Spleen (tissue), 11 donors: Measurements from ENCODE around the gene SHH. TPM values are rescaled to one million over a fixed set of nuclear protein-coding genes. Genes with fewer than 3 reads are reported as not detected.
A peak's percentile ranks its signal among the peaks of the same experiment; 100 is the strongest.

Experiments used
- DNase-seq: peaks from one replicate; pipeline ENCODE4 v3.0.0-alpha.2; 2020
- H3K27ac ChIP-seq, 8 donors: fragments of 200-600 bp; sonication (generic) in 7 of 8; 1 replicate in 4 of 8; 2 replicates in 4 of 8; pipeline versions ENCODE4 v1.5.0 to v1.8.0; 2016 to 2021; ENCODE audit warnings: inconsistent platforms in 4 of 8, mild to moderate bottlenecking in 4 of 8, moderate library complexity in 1 of 8
- H3K27me3 ChIP-seq, 7 donors: fragments of 200-600 bp; sonication (generic) in 6 of 7; replicated peaks in 1 of 7; 1 replicate in 4 of 7; 2 replicates in 3 of 7; pipeline versions ENCODE4 v1.5.0 to v1.8.0; 2016 to 2021; ENCODE audit warnings: inconsistent platforms in 3 of 7, mild to moderate bottlenecking in 1 of 7
- H3K36me3 ChIP-seq, 6 donors: fragments of 200-600 bp; sonication (generic) in 5 of 6; 1 replicate in 4 of 6; 2 replicates in 2 of 6; pipeline versions ENCODE4 v1.5.0 to v1.8.0; 2016 to 2021; ENCODE audit warnings: inconsistent platforms in 2 of 6
- H3K4me1 ChIP-seq, 6 donors: fragments of 200-600 bp; sonication (generic) in 5 of 6; 1 replicate in 3 of 6; 2 replicates in 3 of 6; pipeline versions ENCODE4 v1.5.0 to v1.8.0; 2016 to 2021; ENCODE audit warnings: inconsistent platforms in 3 of 6
- H3K4me3 ChIP-seq, 8 donors: fragments of 200-600 bp; sonication (generic) in 7 of 8; 1 replicate in 4 of 8; 2 replicates in 4 of 8; pipeline versions ENCODE4 v1.5.0 to v1.8.0; 2016 to 2021; ENCODE audit warnings: inconsistent platforms in 4 of 8, mild to moderate bottlenecking in 4 of 8, moderate library complexity in 2 of 8
- H3K9me3 ChIP-seq, 8 donors: fragments of 200-600 bp; sonication (generic) in 7 of 8; 1 replicate in 4 of 8; 2 replicates in 4 of 8; pipeline versions ENCODE4 v1.5.0 to v1.8.0; 2016 to 2021; ENCODE audit warnings: inconsistent platforms in 4 of 8
- POLR2A ChIP-seq, 3 donors: fragments of 450-650 bp; IDR thresholded peaks; one replicate each; pipeline ENCODE4 v1.5.1; 2017; ENCODE audit warnings: antibody characterized with exemption in 3 of 3, mild to moderate bottlenecking in 1 of 3
- POLR2AphosphoS5 ChIP-seq, 3 donors: sonication (generic); formaldehyde crosslinking; IDR thresholded peaks; one replicate each; pipeline ENCODE4 v1.5.1; 2017; ENCODE audit warnings: antibody characterized with exemption in 3 of 3
- WGBS, 5 donors: extraction: QIAGEN DNeasy Blood & Tissue Kit in 3 of 5; methylation state at CpG; one replicate each; pipeline versions ENCODE4 v1.1.5 to v1.1.7; 2013 to 2018; 5-methylcytosine and 5-hydroxymethylcytosine counted together
- intact Hi-C: fragments of 100-400 bp; cut with DNase I; formaldehyde crosslinking; loops from one replicate; pipeline ENCODE4 v1.15.0; 2023; ENCODE audit warnings: low total_unique reads
- polyA plus RNA-seq, 3 donors: library from polyadenylated mRNA; stranded (reverse); fragments of 200-250 nt; gene quantifications; one replicate each; pipeline ENCODE4 v1.2.1, GENCODE V29; 2013
- total RNA-seq, 7 donors: library from RNA; depleted of rRNA in 3 of 7; stranded (reverse); fragments of >200 nt in 3 of 7; fragmentation: NEBNext Ultra II Directional in 4 of 7; extraction: Animal tissue kit (Norgen Biotek cat#: 25700) in 4 of 7; gene quantifications; one replicate each; pipeline versions ENCODE4 v1.1.0 to v1.2.1, GENCODE V29; 2016 to 2021
- TF ChIP-seq, protein P1 (sequence below), 11 experiments: fragments of 200-600 bp in 7 of 11; fragments of 450-650 bp in 4 of 11; sonication (generic) in 4 of 11; IDR thresholded peaks in 8 of 11; conservative IDR thresholded peaks in 3 of 11; 1 replicate in 7 of 11; 2 replicates in 4 of 11; pipeline versions ENCODE4 v1.4.0 to v1.8.0; 2016 to 2021; ENCODE audit warnings: antibody characterized with exemption in 11 of 11, inconsistent platforms in 4 of 11, mild to moderate bottlenecking in 1 of 11
- donor health status: healthy with polysubstance abuse.
- donor health status: DM: no; HTN: no; CAD: no; lungs with moderate emphysema.
- donor health status: DM: no; HTN: no; CAD: no.
- donor health status: Bipolar disorder and iron deficiency.
- donor health status: healthy.
- donor health status: DM: no; HTN: no; CAD: no.
- donor health status: DM: yes; HTN: yes; CAD: no.

Gene SHH
- total and polyA plus RNA-seq, 10 donors, result not detected

DNA sequence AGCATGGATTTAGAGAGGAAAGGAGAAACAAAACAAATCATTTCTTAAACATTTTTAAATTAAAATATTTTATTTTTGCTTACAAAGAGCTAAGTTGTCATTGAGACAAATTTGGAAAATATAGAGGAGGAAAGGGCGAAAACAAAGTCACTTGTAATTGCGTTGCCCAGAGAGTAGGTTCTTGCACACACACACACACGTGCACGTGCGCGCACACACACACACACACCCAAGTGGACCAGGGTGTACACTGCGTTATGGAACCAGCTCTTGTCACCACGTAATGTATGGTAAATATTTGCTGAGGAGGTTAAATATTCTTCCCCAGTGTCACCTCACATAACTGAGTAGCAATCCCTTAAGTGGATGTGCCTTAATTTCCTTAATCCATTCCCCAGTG is 21.6 kb downstream of the SHH start:
- Histone ChIP-seq H3K4me3 (no peak overlapping the region), H3K4me1 (peaks cover 3 to 17% (median 11%) of the 10 kb centered on the region in 6 donors), H3K27me3 (peaks cover 0 to 45% (median 15%) of the 10 kb centered on the region in 7 donors), H3K27ac (no peak overlapping the region), H3K9me3 (no peaks in the 10 kb centered on the region), H3K36me3 (no peaks in the 10 kb centered on the region)
- 52 to 72% (median 69%) methylated on average over 8 of the region's 8 CpGs for WGBS, 5 donors
- DNase-seq, result peak; percentile 21
- TF ChIP-seq POLR2AphosphoS5 (IDR thresholded peaks at IDR 0.05) (no peak), POLR2A (IDR thresholded peaks at IDR 0.05) (no peak)
- TF ChIP-seq, protein P1, sequence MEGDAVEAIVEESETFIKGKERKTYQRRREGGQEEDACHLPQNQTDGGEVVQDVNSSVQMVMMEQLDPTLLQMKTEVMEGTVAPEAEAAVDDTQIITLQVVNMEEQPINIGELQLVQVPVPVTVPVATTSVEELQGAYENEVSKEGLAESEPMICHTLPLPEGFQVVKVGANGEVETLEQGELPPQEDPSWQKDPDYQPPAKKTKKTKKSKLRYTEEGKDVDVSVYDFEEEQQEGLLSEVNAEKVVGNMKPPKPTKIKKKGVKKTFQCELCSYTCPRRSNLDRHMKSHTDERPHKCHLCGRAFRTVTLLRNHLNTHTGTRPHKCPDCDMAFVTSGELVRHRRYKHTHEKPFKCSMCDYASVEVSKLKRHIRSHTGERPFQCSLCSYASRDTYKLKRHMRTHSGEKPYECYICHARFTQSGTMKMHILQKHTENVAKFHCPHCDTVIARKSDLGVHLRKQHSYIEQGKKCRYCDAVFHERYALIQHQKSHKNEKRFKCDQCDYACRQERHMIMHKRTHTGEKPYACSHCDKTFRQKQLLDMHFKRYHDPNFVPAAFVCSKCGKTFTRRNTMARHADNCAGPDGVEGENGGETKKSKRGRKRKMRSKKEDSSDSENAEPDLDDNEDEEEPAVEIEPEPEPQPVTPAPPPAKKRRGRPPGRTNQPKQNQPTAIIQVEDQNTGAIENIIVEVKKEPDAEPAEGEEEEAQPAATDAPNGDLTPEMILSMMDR (IDR thresholded peaks at IDR 0.05 in 8 of 11, conservative IDR thresholded peaks at IDR 0.05 in 3 of 11), result no peak
- intact Hi-C loops, result loop anchor here (10.0 kb wide), 1 partner anchor 1024 kb away; no protein-coding TSS in a partner anchor

DNA sequence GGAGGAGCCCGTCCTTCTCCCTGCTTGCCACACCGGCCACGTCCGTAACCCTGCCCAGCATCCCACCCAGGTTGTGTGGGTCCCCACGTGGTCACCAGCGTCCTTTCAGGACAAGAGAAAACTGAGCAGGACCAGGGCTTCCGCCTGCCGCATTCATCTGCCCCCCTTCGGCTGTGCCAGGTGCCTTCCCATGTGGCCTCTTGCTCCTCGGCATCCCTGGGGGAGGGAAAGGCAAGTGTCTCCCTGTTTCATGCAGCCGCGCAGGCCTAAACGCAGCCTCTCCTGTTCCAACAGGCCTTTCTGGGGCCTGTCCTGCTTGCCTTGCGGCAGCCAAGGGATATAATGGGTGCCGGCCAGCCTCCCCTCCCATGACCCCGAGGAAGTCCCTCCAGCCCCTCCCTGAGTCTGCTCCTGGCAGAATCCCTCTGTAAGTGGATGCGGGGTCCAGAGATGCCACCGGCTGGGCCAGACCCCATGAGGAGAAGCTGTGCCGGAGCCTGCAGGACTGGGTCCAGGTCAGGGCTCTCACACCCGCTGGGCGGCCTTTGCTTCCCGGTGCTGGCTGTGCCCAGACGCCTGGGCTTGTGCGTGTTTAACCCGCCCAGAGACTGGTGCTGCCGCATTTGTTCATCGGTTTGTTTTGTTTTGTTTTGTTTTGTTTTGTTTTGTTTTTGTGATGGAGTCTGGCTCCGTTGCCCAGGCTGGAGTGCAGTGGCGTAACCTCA is 23.1 kb downstream of the SHH start:
- 90 to 94% (median 91%) methylated on average over 25 to 29 of the region's 29 CpGs for WGBS, 5 donors
- Histone ChIP-seq H3K9me3 (no peaks in the 10 kb centered on the region), H3K27ac (no peak overlapping the region), H3K4me1 (peaks cover 3 to 17% (median 11%) of the 10 kb centered on the region in 6 donors), H3K27me3 (peaks cover 0 to 35% (median 13%) of the 10 kb centered on the region in 7 donors), H3K36me3 (peaks cover 0 to 9% (median 7%) of the 10 kb centered on the region in 6 donors), H3K4me3 (no peak overlapping the region)
- no peak for TF ChIP-seq POLR2A (IDR thresholded peaks at IDR 0.05)
- TF ChIP-seq POLR2AphosphoS5 (IDR thresholded peaks at IDR 0.05), result peak in 2 of 3 donors; percentile 10 to 47
- peak; percentile 69 for DNase-seq
- intact Hi-C loops, result no loop called here

DNA sequence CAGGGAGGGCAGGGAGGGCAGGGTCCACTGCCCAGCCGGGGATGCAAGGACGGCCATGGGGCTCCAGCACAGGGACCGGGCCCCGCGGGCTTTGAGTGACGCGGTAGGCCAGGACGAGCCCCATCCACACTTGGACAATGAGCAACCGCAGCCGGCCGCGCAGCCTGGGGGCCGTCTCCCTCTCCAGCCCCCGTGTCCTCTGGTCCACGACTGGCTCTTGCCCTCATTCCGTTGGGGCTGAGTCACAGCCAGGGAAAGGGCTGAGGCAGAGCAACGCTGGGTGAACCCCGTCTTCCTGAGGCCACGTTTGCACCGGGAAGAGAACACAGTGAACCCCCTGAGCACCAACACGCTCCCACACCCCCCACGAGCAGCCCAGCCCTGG is 23.7 kb downstream of the SHH start:
- peak; percentile 73 for DNase-seq
- H3K4me1 ChIP-seq, result peaks cover 3 to 17% (median 11%) of the 10 kb centered on the region in 6 donors
- WGBS, 5 donors, result 89 to 94% (median 90%) methylated on average over 18 to 22 of the region's 22 CpGs
- H3K27me3 ChIP-seq, result peaks cover 0 to 29% (median 13%) of the 10 kb centered on the region in 7 donors
- H3K36me3 ChIP-seq, result peaks cover 0 to 14% (median 11%) of the 10 kb centered on the region in 6 donors
- intact Hi-C loops, result no loop called here
- TF ChIP-seq, protein P1 (IDR thresholded peaks at IDR 0.05 in 8 of 11, conservative IDR thresholded peaks at IDR 0.05 in 3 of 11), result no peak
- TF ChIP-seq POLR2AphosphoS5 (IDR thresholded peaks at IDR 0.05), result no peak
- TF ChIP-seq POLR2A (IDR thresholded peaks at IDR 0.05), result no peak
- H3K9me3 ChIP-seq, result no peaks in the 10 kb centered on the region
- no peak overlapping the region for H3K27ac ChIP-seq
- H3K4me3 ChIP-seq, result no peak overlapping the region

DNA sequence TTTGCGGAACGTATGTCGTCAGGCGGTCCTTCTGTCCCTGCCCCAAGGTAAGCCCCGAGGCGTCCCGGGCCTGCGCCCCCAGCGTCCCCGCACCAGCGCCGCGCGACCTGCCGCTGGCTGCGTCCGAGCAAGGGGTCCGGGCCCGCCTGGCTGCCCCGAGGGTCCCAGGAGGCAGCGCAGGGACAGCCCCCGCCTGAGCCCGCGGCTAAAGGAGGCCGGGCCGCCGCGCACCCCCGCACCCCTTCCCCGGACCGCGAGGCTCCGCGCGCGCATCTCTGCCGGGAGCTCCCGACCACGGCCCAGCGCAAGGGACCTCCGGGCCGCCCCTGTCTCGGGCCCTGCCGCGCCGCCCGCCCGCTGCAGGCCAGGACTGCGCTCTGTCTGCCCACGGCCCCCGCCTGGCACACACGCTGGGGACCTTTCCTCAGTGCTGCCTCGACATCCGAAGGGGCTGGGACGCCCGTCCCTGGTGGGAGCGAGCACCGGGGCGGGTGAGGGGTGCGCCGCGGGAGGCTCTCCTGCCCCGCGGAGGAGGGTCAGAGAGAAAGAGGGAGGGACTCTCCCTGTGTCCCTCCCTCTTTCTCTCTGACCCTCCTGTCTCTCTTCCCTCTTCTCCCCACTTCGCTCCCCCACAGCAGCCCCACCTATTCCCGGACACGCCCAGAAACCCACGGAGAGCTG is 25.0 kb downstream of the SHH start:
- H3K4me3 ChIP-seq, result peak overlapping the region in 6 of 8 donors; percentile 2 to 57 (median 17)
- no peaks in the 10 kb centered on the region for H3K9me3 ChIP-seq
- H3K27me3 ChIP-seq, result peaks cover 0 to 29% (median 13%) of the 10 kb centered on the region in 7 donors
- H3K4me1 ChIP-seq, result peaks cover 3 to 17% (median 11%) of the 10 kb centered on the region in 6 donors
- 2 to 4% (median 2%) methylated on average over 37 to 68 of the region's 68 CpGs for WGBS, 5 donors
- TF ChIP-seq POLR2AphosphoS5 (IDR thresholded peaks at IDR 0.05), result peak in 2 of 3 donors; percentile 11 to 60
- TF ChIP-seq, protein P1 (IDR thresholded peaks at IDR 0.05 in 8 of 11, conservative IDR thresholded peaks at IDR 0.05 in 3 of 11), result no peak
- no peak for TF ChIP-seq POLR2A (IDR thresholded peaks at IDR 0.05)
- H3K36me3 ChIP-seq, result peaks cover 0 to 27% (median 21%) of the 10 kb centered on the region in 6 donors
- H3K27ac ChIP-seq, result no peak overlapping the region
- intact Hi-C loops, result no loop called here
- DNase-seq, result peak; percentile 69
